Astrocyte of the spinal cord (primary cell): ENCODE measurements around the gene CADM2.

Experiments
- DNase-seq: peaks from one replicate; pipeline ENCODE4 v3.0.0; 2011; ENCODE audit warnings: low read depth, low spot score
- H3K4me3 ChIP-seq: 2 replicates; pipeline ENCODE4 v1.5.1; 2011; ENCODE audit warnings: low read depth, mild to moderate bottlenecking, low read length, moderate library complexity
- in situ Hi-C: cut with HindIII; loops from 2 replicates; pipeline ENCODE4 v1.10.0; 2017; ENCODE audit warnings: low sequenced_read_pairs
- TF ChIP-seq, protein P1 (sequence below): IDR thresholded peaks from 2 replicates; pipeline ENCODE4 v1.5.1; 2012; ENCODE audit warnings: low read depth, mild to moderate bottlenecking, low read length, inconsistent platforms

The CADM2 gene

DNA sequence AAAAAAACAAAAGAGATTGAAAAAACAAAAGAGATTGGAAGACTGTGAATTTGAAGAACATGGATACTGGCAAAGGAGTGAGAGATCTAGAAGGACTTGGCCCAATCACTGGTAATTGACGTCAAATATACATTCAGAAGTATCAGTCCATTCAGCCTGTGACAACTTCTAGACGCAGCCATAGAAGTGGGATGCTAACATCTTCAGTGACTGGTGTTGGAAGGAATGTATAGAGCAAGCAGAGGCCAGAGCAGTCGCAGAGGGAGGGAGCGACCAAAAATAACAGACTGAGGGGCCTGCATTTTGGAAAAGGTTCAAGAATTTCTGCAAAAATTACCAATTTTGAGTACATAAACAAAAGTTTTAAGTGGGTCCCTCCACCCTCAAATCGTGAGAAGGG lies 473.3 kb downstream of the CADM2 start:
- TF ChIP-seq, protein P1, sequence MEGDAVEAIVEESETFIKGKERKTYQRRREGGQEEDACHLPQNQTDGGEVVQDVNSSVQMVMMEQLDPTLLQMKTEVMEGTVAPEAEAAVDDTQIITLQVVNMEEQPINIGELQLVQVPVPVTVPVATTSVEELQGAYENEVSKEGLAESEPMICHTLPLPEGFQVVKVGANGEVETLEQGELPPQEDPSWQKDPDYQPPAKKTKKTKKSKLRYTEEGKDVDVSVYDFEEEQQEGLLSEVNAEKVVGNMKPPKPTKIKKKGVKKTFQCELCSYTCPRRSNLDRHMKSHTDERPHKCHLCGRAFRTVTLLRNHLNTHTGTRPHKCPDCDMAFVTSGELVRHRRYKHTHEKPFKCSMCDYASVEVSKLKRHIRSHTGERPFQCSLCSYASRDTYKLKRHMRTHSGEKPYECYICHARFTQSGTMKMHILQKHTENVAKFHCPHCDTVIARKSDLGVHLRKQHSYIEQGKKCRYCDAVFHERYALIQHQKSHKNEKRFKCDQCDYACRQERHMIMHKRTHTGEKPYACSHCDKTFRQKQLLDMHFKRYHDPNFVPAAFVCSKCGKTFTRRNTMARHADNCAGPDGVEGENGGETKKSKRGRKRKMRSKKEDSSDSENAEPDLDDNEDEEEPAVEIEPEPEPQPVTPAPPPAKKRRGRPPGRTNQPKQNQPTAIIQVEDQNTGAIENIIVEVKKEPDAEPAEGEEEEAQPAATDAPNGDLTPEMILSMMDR: no peak
- peak; percentile 7 for DNase-seq
- H3K4me3 ChIP-seq: no peak overlapping the region
- in situ Hi-C loops: no loop called here

DNA sequence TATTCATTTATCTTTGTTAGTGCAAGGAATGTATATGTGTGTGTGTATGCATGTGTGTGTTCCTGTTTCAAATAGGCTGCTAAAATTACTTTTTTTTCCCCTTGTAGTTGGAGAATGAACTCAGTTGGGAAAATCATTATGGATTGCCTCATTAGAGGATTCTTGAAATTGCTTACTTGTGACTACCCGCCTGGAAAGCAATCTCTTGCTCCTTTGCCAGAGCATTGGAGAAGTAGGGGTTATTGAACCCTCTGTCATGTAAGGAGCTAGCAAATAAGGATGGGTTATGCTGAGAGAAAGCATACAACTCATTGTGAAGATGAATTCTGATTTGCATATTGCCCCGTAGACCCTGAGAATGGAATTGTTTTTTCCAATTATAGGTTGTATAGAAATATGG lies 474.5 kb downstream of the CADM2 start:
- in situ Hi-C loops: no loop called here
- DNase-seq: no peak
- TF ChIP-seq, protein P1: no peak
- H3K4me3 ChIP-seq: no peak overlapping the region

DNA sequence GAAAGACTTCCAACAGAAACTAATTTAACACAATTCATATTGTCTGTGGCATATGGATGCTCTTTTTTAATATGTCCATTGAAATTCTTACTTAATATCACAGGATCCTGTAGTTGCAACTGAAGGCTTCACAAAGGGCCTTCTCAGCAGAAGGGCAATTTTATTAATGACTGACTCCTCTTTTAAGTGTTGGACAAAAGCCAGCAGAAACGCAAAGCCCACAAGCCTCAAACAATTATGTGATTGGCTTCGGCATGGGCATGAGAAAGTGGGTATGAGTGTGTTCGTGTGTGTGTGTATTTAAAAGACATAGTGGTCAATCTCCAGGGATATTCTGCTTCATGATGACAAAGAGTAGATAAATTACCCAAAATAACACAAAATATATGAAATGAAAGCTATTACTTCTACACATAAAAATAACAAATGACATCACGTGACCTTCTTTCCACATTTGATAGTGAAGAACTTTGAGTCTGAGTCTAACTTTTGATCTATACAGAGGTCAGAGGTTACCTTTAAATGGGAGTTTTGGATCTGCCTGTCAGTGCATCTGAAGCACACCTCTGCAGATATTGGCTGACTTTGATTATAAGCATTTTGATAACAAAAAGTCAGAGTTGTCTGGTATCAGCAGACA lies 496.9 kb downstream of the CADM2 start:
- TF ChIP-seq, protein P1: no peak
- H3K4me3 ChIP-seq: no peak overlapping the region
- in situ Hi-C loops: no loop called here
- no peak for DNase-seq

DNA sequence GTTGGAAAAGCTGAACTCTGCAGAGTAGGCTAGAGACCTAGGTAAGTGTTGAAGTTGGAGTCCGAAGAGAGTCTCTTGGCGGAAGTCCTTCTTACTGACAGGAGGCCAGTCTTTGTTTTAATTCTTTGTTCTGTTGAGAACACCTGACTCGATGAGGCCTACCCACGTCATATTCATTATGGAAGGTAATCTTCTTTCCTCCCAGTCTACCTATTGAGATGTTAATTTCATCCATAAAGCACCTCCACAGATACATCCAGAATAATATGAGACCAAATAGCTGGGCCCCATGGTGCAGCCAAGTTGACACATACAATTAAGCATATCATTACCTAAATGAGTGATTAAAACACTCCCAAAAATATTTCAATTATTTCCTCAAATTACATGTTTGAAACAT lies 515.5 kb downstream of the CADM2 start:
- DNase-seq: no peak
- TF ChIP-seq, protein P1: no peak
- in situ Hi-C loops: no loop called here
- no peak overlapping the region for H3K4me3 ChIP-seq

DNA sequence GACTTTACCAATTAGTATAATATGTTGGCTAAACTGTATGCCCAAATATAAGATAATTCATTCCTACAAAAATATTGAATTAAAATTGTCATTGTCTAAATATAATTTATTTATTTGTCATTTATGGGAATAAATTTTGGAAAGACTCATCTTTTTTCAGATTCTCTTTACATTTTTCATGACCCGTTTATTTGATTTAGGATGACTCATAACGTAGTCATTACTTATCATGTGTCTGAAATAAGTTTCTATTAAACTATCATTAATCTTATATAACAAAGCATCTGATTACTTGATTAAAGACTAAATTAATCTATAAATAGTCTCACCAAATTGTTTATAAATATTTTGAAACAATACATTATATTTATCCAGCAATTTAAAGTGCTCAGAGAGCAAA lies 516.6 kb downstream of the CADM2 start:
- in situ Hi-C loops: no loop called here
- TF ChIP-seq, protein P1: no peak
- no peak for DNase-seq
- no peak overlapping the region for H3K4me3 ChIP-seq

DNA sequence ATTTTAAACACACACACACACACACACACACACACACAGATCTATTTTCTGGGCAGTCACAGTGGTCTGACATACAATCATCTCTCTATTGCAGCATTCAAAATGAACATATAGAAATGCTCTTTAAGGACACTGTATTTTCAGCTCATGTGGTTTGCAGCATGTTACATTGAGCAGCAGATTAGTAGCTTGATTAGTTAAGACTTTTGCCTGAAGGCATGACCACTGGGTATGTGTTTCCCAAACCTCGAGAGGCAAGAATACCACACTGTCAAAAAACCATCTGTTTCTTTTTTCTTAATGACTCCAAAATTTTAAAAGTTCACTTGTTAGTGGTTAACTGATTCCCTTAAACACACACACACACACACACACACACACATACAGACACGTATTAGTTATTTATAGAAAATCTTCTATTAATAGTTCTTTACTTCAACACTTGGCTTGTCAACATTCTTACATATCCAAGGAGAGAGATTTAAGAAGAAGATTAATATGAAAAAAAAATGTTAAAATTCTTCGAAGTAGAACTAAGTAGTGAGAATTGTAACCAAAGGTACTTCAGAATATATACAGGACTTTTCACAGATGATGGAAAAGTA lies 518.2 kb downstream of the CADM2 start:
- TF ChIP-seq, protein P1: no peak
- H3K4me3 ChIP-seq: no peak overlapping the region
- in situ Hi-C loops: no loop called here
- DNase-seq: no peak
